Stimulated activated CD8-positive, alpha-beta memory T cell treated with anti-CD3 and anti-CD28 coated beads, Interleukin-7, amount 100 ng/mL, for 48 hours (primary cell): Measurements from ENCODE around the gene XIRP2.

Experiments
- DNase-seq, 2 donors: peaks; one replicate each; pipeline ENCODE4 v3.0.0-alpha.2; 2020; ENCODE audit warnings: low read depth in 1 of 2; ENCODE audit errors: extremely low read depth in 1 of 2

The XIRP2 gene

GRCh38 chr2:167271932-167272331, 383.7 kb downstream of the XIRP2 start:
- no peak for DNase-seq

- DNase-seq: no peak
Measured at GRCh38 chr2:167275046-167275445, 386.8 kb downstream of the XIRP2 start.

GRCh38 chr2:167279810-167280209, 391.5 kb downstream of the XIRP2 start:
- no peak for DNase-seq

GRCh38 chr2:167287212-167287611, 398.9 kb downstream of the XIRP2 start:
- DNase-seq: no peak

GRCh38 chr2:167289651-167290410, 401.6 kb downstream of the XIRP2 start:
- no peak for DNase-seq

GRCh38 chr2:167292430-167293171, 404.3 kb downstream of the XIRP2 start, which contains the start of gene B3GALT1:
Gene B3GALT1, plus strand, starts transcription at chr2:167293001.
- peak; percentile 49 to 56 for DNase-seq

- DNase-seq: no peak
Measured at GRCh38 chr2:167293172-167293781, 405.0 kb downstream of the XIRP2 start.

GRCh38 chr2:167293943-167294775, 405.9 kb downstream of the XIRP2 start:
- DNase-seq: no peak

- DNase-seq: no peak
Measured at GRCh38 chr2:167294776-167295140, 406.5 kb downstream of the XIRP2 start.

GRCh38 chr2:167297292-167297691, 409.0 kb downstream of the XIRP2 start:
- no peak for DNase-seq

GRCh38 chr2:167298017-167298416, 409.7 kb downstream of the XIRP2 start:
- DNase-seq: no peak
